SK-N-SH (cell line): Measurements from ENCODE around the gene SFRP2. TPM values are rescaled to one million over a fixed set of nuclear protein-coding genes. Genes with fewer than 3 reads are reported as not detected.

Experiments used
- CTCF ChIA-PET: fragments of 300-600, 350-600 bp; formaldehyde crosslinking; extraction: SDS; loops from one replicate; lab custom pipeline; 2021; lab: Yijun Ruan, JAX
- POLR2A ChIA-PET: fragments of 350-600 bp; sonication (Branson Sonifier 250); formaldehyde crosslinking; extraction: SDS; loops from one replicate; lab custom pipeline; 2020; ENCODE audit warnings: antibody characterized with exemption, inconsistent platforms; lab: Yijun Ruan, JAX
- DNase-seq: peaks from one replicate; pipeline ENCODE4 v3.0.0; 2012
- H2AFZ ChIP-seq: fragments of 200-600 bp; sonication (generic); 2 replicates; pipeline ENCODE4 v1.8.1; 2016; ENCODE audit warnings: antibody characterized with exemption, mild to moderate bottlenecking, low read depth
- H3F3A ChIP-seq: fragments of 200-600 bp; sonication (generic); replicated peaks from 2 replicates; pipeline ENCODE3; 2016; ENCODE audit warnings: antibody characterized with exemption, mild to moderate bottlenecking; ENCODE audit not compliant: insufficient read depth
- H3K27ac ChIP-seq, 2 experiments: fragments of 200-500 bp in 1 of 2; fragments of 200-600 bp in 1 of 2; sonication (Bioruptor generic) in 1 of 2; sonication (generic), shearing (Covaris generic) in 1 of 2; 2 replicates each; pipeline versions ENCODE4 v1.5.1 to v1.6.1; 2014 to 2016; ENCODE audit warnings: low read depth in 2 of 2, inconsistent platforms in 1 of 2, low read length in 1 of 2, mild to moderate bottlenecking in 1 of 2, mixed read lengths in 1 of 2
- H3K27me3 ChIP-seq: fragments of 200-600 bp; sonication (generic), shearing (Covaris generic); 2 replicates; pipeline ENCODE4 v1.6.1; 2016; ENCODE audit warnings: mixed run types; ENCODE audit not compliant: insufficient read depth
- H3K36me3 ChIP-seq, 2 experiments: fragments of 200-500 bp in 1 of 2; fragments of 200-600 bp in 1 of 2; sonication (Bioruptor generic) in 1 of 2; sonication (generic) in 1 of 2; replicated peaks in 1 of 2; 2 replicates each; pipeline versions ENCODE3 to v1.5.1; 2014 to 2016; ENCODE audit warnings: low read length in 1 of 2, mild to moderate bottlenecking in 1 of 2; ENCODE audit not compliant: insufficient read depth in 2 of 2, control insufficient read depth in 1 of 2
- H3K4me1 ChIP-seq, 2 experiments: fragments of 200-500 bp in 1 of 2; fragments of 200-600 bp in 1 of 2; sonication (Bioruptor generic) in 1 of 2; sonication (generic), shearing (Covaris generic) in 1 of 2; 2 replicates each; pipeline versions ENCODE4 v1.5.1 to v1.6.1; 2014 to 2016; ENCODE audit warnings: low read depth in 1 of 2, low read length in 1 of 2, mixed run types in 1 of 2; ENCODE audit not compliant: insufficient read depth in 2 of 2, control insufficient read depth in 1 of 2
- H3K4me2 ChIP-seq: fragments of 200-600 bp; sonication (generic), shearing (Covaris generic); 2 replicates; pipeline ENCODE4 v1.6.1; 2017; ENCODE audit warnings: mixed run types
- H3K4me3 ChIP-seq, 2 experiments: fragments of 200-500 bp in 1 of 2; fragments of 200-600 bp in 1 of 2; sonication (Bioruptor generic) in 1 of 2; sonication (generic), shearing (Covaris generic) in 1 of 2; 2 replicates each; pipeline versions ENCODE4 v1.5.1 to v1.8.1; 2014 to 2016; ENCODE audit warnings: low read depth in 2 of 2, inconsistent platforms in 1 of 2, low read length in 1 of 2, mild to moderate bottlenecking in 1 of 2, mixed read lengths in 1 of 2, moderate library complexity in 1 of 2
- H3K79me2 ChIP-seq: fragments of 200-600 bp; sonication (generic); 2 replicates; pipeline ENCODE4 v1.8.1; 2017; ENCODE audit warnings: mild to moderate bottlenecking; ENCODE audit not compliant: insufficient read depth
- H3K9ac ChIP-seq: fragments of 200-600 bp; sonication (generic); 2 replicates; pipeline ENCODE4 v1.6.1; 2017; ENCODE audit warnings: mixed run types
- H3K9me2 ChIP-seq: fragments of 200-600 bp; sonication (generic); 2 replicates; pipeline ENCODE4 v1.6.1; 2017; ENCODE audit warnings: mixed run types
- H3K9me3 ChIP-seq: fragments of 200-600 bp; sonication (generic); 2 replicates; pipeline ENCODE4 v1.6.1; 2017; ENCODE audit warnings: mixed run types, mild to moderate bottlenecking, moderate library complexity
- H4K20me1 ChIP-seq: fragments of 200-600 bp; sonication (generic); 2 replicates; pipeline ENCODE4 v1.6.1; 2017; ENCODE audit warnings: mild to moderate bottlenecking, mixed run types; ENCODE audit not compliant: insufficient read depth
- CHD2 ChIP-seq: fragments of 150-350 bp; IDR thresholded peaks from 2 replicates; pipeline ENCODE4 v1.6.1; 2018; ENCODE audit warnings: low read length; ENCODE audit not compliant: partially characterized antibody
- CTCF ChIP-seq: fragments of 200-600 bp; sonication (generic); IDR thresholded peaks from 2 replicates; pipeline ENCODE4 v1.6.1; 2017; ENCODE audit warnings: antibody characterized with exemption, mild to moderate bottlenecking, moderate library complexity
- ELF1 ChIP-seq: IDR thresholded peaks from 2 replicates; pipeline ENCODE4 v1.4.0; 2012
- EP300 ChIP-seq, 2 experiments: IDR thresholded peaks; 2 replicates each; pipeline versions ENCODE4 v1.4.0 to v1.6.1; 2012; ENCODE audit warnings: borderline replicate concordance in 1 of 2, low read depth in 1 of 2, low read length in 1 of 2
- GABPA ChIP-seq: IDR thresholded peaks from 2 replicates; pipeline ENCODE4 v1.4.0; 2012; ENCODE audit warnings: low read depth, mild to moderate bottlenecking
- IRF3 ChIP-seq: fragments of 150-350 bp; IDR thresholded peaks from 2 replicates; pipeline ENCODE4 v1.6.1; 2016; ENCODE audit warnings: mild to moderate bottlenecking, low read depth, low read length
- JUND ChIP-seq: IDR thresholded peaks from 2 replicates; pipeline ENCODE4 v1.4.0; 2012
- MAX ChIP-seq: IDR thresholded peaks from 2 replicates; pipeline ENCODE4 v1.4.0; 2012; ENCODE audit warnings: low read depth
- MEF2A ChIP-seq: IDR thresholded peaks from 2 replicates; pipeline ENCODE4 v1.4.0; 2012; ENCODE audit warnings: low read depth, borderline replicate concordance
- MXI1 ChIP-seq: IDR thresholded peaks from 2 replicates; pipeline ENCODE4 v1.6.1; 2012; ENCODE audit warnings: mild to moderate bottlenecking, low read depth, low read length, improper control_type of control experiment
- NFIC ChIP-seq: IDR thresholded peaks from 2 replicates; pipeline ENCODE4 v1.4.0; 2012; ENCODE audit warnings: borderline replicate concordance
- NRF1 ChIP-seq: IDR thresholded peaks from 2 replicates; pipeline ENCODE4 v1.6.1; 2012; ENCODE audit warnings: low read depth, mild to moderate bottlenecking, low read length
- REST ChIP-seq: IDR thresholded peaks from 2 replicates; pipeline ENCODE4 v1.6.1; 2012; ENCODE audit warnings: mild to moderate bottlenecking, low read depth, low read length, moderate library complexity
- RFX5 ChIP-seq: IDR thresholded peaks from 2 replicates; pipeline ENCODE4 v1.6.1; 2012; ENCODE audit warnings: mild to moderate bottlenecking, improper control_type of control experiment, low read length
- SMC3 ChIP-seq: IDR thresholded peaks from 2 replicates; pipeline ENCODE4 v1.6.1; 2012; ENCODE audit warnings: low read depth, low read length, improper control_type of control experiment
- TEAD4 ChIP-seq: IDR thresholded peaks from 2 replicates; pipeline ENCODE4 v1.4.0; 2012; ENCODE audit warnings: mild to moderate bottlenecking, borderline replicate concordance; ENCODE audit not compliant: insufficient read depth
- USF1 ChIP-seq: IDR thresholded peaks from 2 replicates; pipeline ENCODE4 v1.4.0; 2012; ENCODE audit warnings: low read depth, borderline replicate concordance
- USF2 ChIP-seq: fragments of 150-350 bp; IDR thresholded peaks from 2 replicates; pipeline ENCODE4 v1.6.1; 2017; ENCODE audit warnings: antibody characterized with exemption, low read length, low read depth, borderline replicate concordance
- WGBS: methylation state at CpG from one replicate; pipeline ENCODE4 v1.1.6; 2017; ENCODE audit warnings: low lambda C conversion rate; 5-methylcytosine and 5-hydroxymethylcytosine counted together
- polyA plus RNA-seq, 3 experiments: library from polyadenylated mRNA; depleted of rRNA; stranded (reverse); fragments of >200 nt; gene quantifications; 2 replicates each; pipeline ENCODE4 v1.2.3, GENCODE V29; 2012

Gene SFRP2
- polyA plus RNA-seq, 1 of the 3 experiments (the other 2 are of a cell fraction) = not detected

GRCh38 chr4:153758136-153758535, 30.7 kb downstream of the SFRP2 start (continued):
- TF ChIP-seq REST = no peak
- TF ChIP-seq NFIC = no peak
- no peak for TF ChIP-seq CTCF
- TF ChIP-seq ELF1 = no peak
- no peak for TF ChIP-seq TEAD4
- no peak for TF ChIP-seq SMC3
- no peak for TF ChIP-seq MAX
- TF ChIP-seq EP300 (IDR thresholded peaks at IDR 0.05; ENCODE audit: borderline replicate concordance in 1 of 2, low read depth in 1 of 2, low read length in 1 of 2) = no peak
- TF ChIP-seq NRF1 = no peak
- TF ChIP-seq JUND = no peak
- no peak for TF ChIP-seq MXI1
- no peak for TF ChIP-seq MEF2A
- TF ChIP-seq RFX5 = no peak

GRCh38 chr4:153757407-153757806, 31.5 kb downstream of the SFRP2 start:
- no peaks in the 10 kb centered on the region for H3K79me2 ChIP-seq
- H3K9ac ChIP-seq = no peak overlapping the region
- H4K20me1 ChIP-seq = no peaks in the 10 kb centered on the region
- TF ChIP-seq GABPA (no peak), REST (no peak), SMC3 (no peak), TEAD4 (no peak), USF1 (no peak), IRF3 (no peak), MEF2A (no peak), NRF1 (no peak), CHD2 (no peak), USF2 (no peak)

More at GRCh38 chr4:153757407-153757806, 31.5 kb downstream of the SFRP2 start:
- H3K9me3 ChIP-seq = no peaks in the 10 kb centered on the region
- no peak overlapping the region for H3K27ac ChIP-seq
- H3K4me2 ChIP-seq = no peak overlapping the region
- H2AFZ ChIP-seq = no peak overlapping the region
- no peak for DNase-seq
- H3K9me2 ChIP-seq = no peaks in the 10 kb centered on the region
- no peak overlapping the region for H3K4me3 ChIP-seq
- H3F3A ChIP-seq = no peaks in the 10 kb centered on the region
- peaks cover 0 to 12% of the 10 kb centered on the region in 2 experiments; a peak in 1 of 4 replicates for H3K4me1 ChIP-seq
- H3K36me3 ChIP-seq = no peaks in the 10 kb centered on the region
- ChIA-PET CTCF (interaction anchor here (1.2 kb wide), 1 partner anchor 629 kb away, joined by 3 read pairs; no protein-coding TSS in a partner anchor), POLR2A (no interaction called here)
- H3K27me3 ChIP-seq = peaks cover 14% of the 10 kb centered on the region
- WGBS = 90% methylated on average over 1 of the region's 1 CpG
